CD4-positive, alpha-beta T cell (primary cell): ENCODE results near the gene LBX2. TPM values are rescaled to one million over a fixed set of nuclear protein-coding genes. Genes with fewer than 3 reads are reported as not detected.

Experiments used
- ATAC-seq: fragments of 200-7000 bp; cut with Tn5 transposase; one replicate; pipeline ENCODE4 v1.10.0; 2022; ENCODE audit warnings: mild to moderate bottlenecking; ENCODE audit not compliant: poor library complexity
- CTCF ChIA-PET: fragments of 350-600 bp; sonication (Branson Sonifier 250); formaldehyde crosslinking; loops from one replicate; lab custom pipeline; 2021; ENCODE audit warnings: antibody characterized with exemption, inconsistent platforms; lab: Charles Lee
- POLR2A ChIA-PET: fragments of 350-600 bp; sonication (Branson Sonifier 250); formaldehyde crosslinking; loops from one replicate; lab custom pipeline; 2021; ENCODE audit warnings: antibody characterized with exemption, inconsistent platforms; lab: Charles Lee
- DNase-seq, 14 experiments: peaks; one replicate each; pipeline ENCODE4 v3.0.0-alpha.2; 2013 to 2020; ENCODE audit warnings: mixed read lengths in 2 of 14
- H3K27ac ChIP-seq, 2 donors: one replicate each; pipeline versions ENCODE4 v1.5.1 to v1.7.0; 2013; ENCODE audit warnings: low read length in 2 of 2, low read depth in 1 of 2, mild to moderate bottlenecking in 1 of 2
- H3K27me3 ChIP-seq, 2 experiments: 1 replicate in 1 of 2; 2 replicates in 1 of 2; pipeline versions ENCODE4 v1.6.1 to v1.7.0; 2013; ENCODE audit warnings: low read length in 2 of 2, control low read depth in 1 of 2, mild to moderate bottlenecking in 1 of 2, moderate library complexity in 1 of 2; ENCODE audit not compliant: insufficient read depth in 2 of 2, control insufficient read depth in 1 of 2
- H3K36me3 ChIP-seq: one replicate; pipeline ENCODE4 v1.6.1; 2013; ENCODE audit warnings: low read length, control low read depth; ENCODE audit not compliant: insufficient read depth
- H3K4me1 ChIP-seq: one replicate; pipeline ENCODE4 v1.6.1; 2013; ENCODE audit warnings: low read length, control low read depth; ENCODE audit not compliant: insufficient read depth
- H3K4me3 ChIP-seq: one replicate; pipeline ENCODE4 v1.5.1; 2013; ENCODE audit warnings: mild to moderate bottlenecking, low read length, moderate library complexity
- H3K9me3 ChIP-seq, 2 experiments: 1 replicate in 1 of 2; 2 replicates in 1 of 2; pipeline versions ENCODE4 v1.6.1 to v1.7.0; 2013; ENCODE audit warnings: low read length in 2 of 2, mild to moderate bottlenecking in 2 of 2, control low read depth in 1 of 2, moderate library complexity in 1 of 2; ENCODE audit not compliant: control insufficient read depth in 1 of 2, insufficient read depth in 1 of 2
- H3K27ac Mint-ChIP-seq: one replicate; pipeline ENCODE4 v1.8.0; 2020; ENCODE audit warnings: mixed read lengths
- H3K27me3 Mint-ChIP-seq: one replicate; pipeline ENCODE4 v1.8.0; 2021; ENCODE audit warnings: mixed read lengths
- H3K36me3 Mint-ChIP-seq: one replicate; pipeline ENCODE4 v1.8.0; 2021; ENCODE audit warnings: low read depth, mixed read lengths
- H3K4me1 Mint-ChIP-seq: one replicate; pipeline ENCODE4 v1.8.0; 2021; ENCODE audit warnings: low read depth, mixed read lengths
- H3K4me3 Mint-ChIP-seq: one replicate; pipeline ENCODE4 v1.8.0; 2020; ENCODE audit warnings: mild to moderate bottlenecking, mixed read lengths
- H3K9me3 Mint-ChIP-seq: one replicate; pipeline ENCODE4 v1.8.0; 2020; ENCODE audit warnings: mixed read lengths
- intact Hi-C, 2 experiments: fragments of 100-400 bp; cut with DNase I in 1 of 2; cut with micrococcal nuclease in 1 of 2; formaldehyde crosslinking; loops; one replicate each; pipeline versions ENCODE4 v1.15.1 to v1.9.0; 2023 to 2025; cut with DNase I, micrococcal nuclease
- total RNA-seq, 174 experiments: library from RNA in 2 of 174; stranded (reverse) in 2 of 174; gene quantifications; one replicate each; pipeline ENCODE4 v1.2.3 and lab custom pipeline; 2021 to 2026
- TF ChIP-seq, protein P1 (sequence below): fragments of 200-600 bp; IDR thresholded peaks from one replicate; pipeline ENCODE4 v1.8.0; 2022; ENCODE audit warnings: antibody characterized with exemption, mild to moderate bottlenecking

Gene LBX2
- total RNA-seq, 2 experiments from 2014 or later: not detected

DNA sequence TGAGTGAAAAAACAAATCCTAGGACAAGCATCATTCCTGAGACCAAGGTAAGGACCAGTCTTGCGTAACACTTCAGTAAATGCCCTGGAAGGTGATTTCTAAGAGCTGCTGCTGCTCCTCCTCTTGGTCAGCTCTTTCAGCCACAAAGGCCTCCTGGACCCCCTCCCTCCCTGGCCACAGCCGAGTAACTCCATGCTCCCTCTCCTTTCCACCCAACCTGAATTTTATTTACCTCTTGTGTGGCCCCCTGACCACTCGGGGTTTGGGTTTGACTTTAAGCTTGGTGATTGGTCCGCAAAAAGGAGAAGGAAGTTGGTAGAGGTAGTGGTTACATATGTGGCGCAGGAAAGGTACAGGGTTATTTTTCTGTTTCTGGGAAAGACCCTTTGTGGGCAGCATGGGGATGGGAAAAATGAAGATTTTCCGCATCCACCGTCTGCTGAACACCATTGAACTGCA, 39.5 kb upstream of the LBX2 start:
- Histone ChIP-seq H3K9me3 (no peaks in the 10 kb centered on the region), H3K36me3 (no peaks in the 10 kb centered on the region), H3K4me1 (no peaks in the 10 kb centered on the region), H3K27me3 (peaks cover 14 to 22% of the 10 kb centered on the region in 2 experiments), H3K27ac (no peak overlapping the region), H3K4me3 (no peak overlapping the region)
- Mint-ChIP-seq H3K36me3 (no peaks in the 10 kb centered on the region), H3K4me3 (no peak overlapping the region), H3K4me1 (no peaks in the 10 kb centered on the region), H3K27me3 (peaks cover 45% of the 10 kb centered on the region), H3K9me3 (no peaks in the 10 kb centered on the region), H3K27ac (no peak overlapping the region)
- TF ChIP-seq, protein P1, sequence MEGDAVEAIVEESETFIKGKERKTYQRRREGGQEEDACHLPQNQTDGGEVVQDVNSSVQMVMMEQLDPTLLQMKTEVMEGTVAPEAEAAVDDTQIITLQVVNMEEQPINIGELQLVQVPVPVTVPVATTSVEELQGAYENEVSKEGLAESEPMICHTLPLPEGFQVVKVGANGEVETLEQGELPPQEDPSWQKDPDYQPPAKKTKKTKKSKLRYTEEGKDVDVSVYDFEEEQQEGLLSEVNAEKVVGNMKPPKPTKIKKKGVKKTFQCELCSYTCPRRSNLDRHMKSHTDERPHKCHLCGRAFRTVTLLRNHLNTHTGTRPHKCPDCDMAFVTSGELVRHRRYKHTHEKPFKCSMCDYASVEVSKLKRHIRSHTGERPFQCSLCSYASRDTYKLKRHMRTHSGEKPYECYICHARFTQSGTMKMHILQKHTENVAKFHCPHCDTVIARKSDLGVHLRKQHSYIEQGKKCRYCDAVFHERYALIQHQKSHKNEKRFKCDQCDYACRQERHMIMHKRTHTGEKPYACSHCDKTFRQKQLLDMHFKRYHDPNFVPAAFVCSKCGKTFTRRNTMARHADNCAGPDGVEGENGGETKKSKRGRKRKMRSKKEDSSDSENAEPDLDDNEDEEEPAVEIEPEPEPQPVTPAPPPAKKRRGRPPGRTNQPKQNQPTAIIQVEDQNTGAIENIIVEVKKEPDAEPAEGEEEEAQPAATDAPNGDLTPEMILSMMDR: no peak
- CTCF ChIA-PET: no interaction called here
- ATAC-seq: no peak
- intact Hi-C loops: loop anchor here (10.0 kb wide), 2 partner anchors 144 to 714 kb away; partner anchors contain the start of gene STAMBP (in 1 of the 2)
- no peak for DNase-seq
- POLR2A ChIA-PET: no interaction called here

DNA sequence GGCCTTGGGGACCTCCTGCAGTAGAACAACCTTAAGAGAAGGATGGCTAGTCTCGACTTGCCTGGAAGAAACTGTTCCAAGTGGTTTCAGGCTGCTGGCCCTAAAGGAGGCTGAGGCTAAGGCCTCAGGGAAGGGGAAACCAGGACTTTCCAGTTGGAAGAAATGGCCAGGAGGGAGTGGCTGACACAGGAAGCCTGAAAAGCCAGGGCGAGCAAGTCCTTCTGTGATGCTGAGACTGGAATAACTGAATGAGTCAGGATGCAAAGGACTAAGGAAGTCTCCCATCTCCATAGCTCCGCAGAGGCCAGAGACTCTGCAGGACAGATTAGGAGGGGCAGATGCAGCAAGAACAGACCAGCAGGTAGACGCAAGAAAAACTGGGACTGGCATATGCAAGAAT, 37.7 kb upstream of the LBX2 start:
- Histone ChIP-seq H3K4me3 (no peak overlapping the region), H3K4me1 (no peaks in the 10 kb centered on the region), H3K36me3 (peaks cover 10% of the 10 kb centered on the region), H3K27me3 (peaks cover 14 to 18% of the 10 kb centered on the region in 2 experiments), H3K9me3 (no peaks in the 10 kb centered on the region), H3K27ac (no peak overlapping the region)
- H3K4me1 Mint-ChIP-seq: peaks cover 4% of the 10 kb centered on the region
- POLR2A ChIA-PET: no interaction called here
- DNase-seq (no peak), ATAC-seq (no peak)
- H3K9me3 Mint-ChIP-seq: no peaks in the 10 kb centered on the region
- peaks cover 4% of the 10 kb centered on the region for H3K36me3 Mint-ChIP-seq
- CTCF ChIA-PET: no interaction called here
- intact Hi-C loops: loop anchor here (10.0 kb wide), 2 partner anchors 142 to 712 kb away; partner anchors contain the start of gene STAMBP (in 1 of the 2)
- H3K4me3 Mint-ChIP-seq: no peak overlapping the region
- H3K27ac Mint-ChIP-seq: no peak overlapping the region
- TF ChIP-seq, protein P1: no peak
- H3K27me3 Mint-ChIP-seq: peaks cover 32% of the 10 kb centered on the region

DNA sequence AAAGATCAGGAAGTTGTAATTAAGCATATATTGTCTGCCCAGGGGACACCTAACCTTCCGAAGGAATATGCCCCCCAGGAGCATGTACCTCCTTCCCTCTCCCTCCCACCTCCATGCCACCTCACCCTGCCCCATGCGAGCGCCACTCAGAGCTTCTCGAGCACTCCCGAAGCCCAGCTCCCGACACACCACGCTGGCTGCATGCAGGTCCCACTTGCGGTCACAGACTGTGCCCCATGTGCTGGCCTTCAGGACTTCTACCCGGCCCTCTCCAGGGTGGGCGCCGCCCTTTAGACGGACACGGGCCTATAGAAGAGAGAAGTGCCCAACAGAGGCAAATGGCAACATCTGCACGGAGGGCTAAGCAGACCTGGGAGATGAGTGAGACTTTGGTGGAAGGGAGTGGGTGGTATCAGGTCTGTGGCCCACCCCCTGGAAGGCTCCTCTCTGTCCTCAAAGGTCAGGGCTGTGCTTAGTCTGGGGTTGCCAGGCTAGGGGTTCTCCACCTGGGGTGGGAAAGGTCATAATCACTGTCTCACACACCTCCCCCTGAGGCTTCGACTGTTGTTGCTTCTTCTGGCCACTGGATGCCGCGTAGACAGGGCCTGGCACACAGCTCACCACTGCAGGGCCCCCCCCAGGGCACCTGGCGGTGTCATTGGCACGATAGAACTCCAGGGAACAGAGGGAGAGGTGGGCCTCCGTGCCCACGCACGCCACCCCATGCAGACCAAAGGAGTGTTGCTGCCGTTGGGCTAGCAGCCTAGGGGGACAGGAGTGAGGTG, 37.0 kb upstream of the LBX2 start:
- TF ChIP-seq, protein P1: no peak
- ChIA-PET POLR2A (no interaction called here), CTCF (no interaction called here)
- DNase-seq (no peak), ATAC-seq (no peak)
- H3K27ac Mint-ChIP-seq: no peak overlapping the region
- H3K36me3 Mint-ChIP-seq: peaks cover 6% of the 10 kb centered on the region
- Histone ChIP-seq H3K36me3 (peaks cover 11% of the 10 kb centered on the region), H3K4me3 (no peak overlapping the region), H3K27me3 (peaks cover 14 to 18% of the 10 kb centered on the region in 2 experiments), H3K27ac (no peak overlapping the region), H3K9me3 (no peaks in the 10 kb centered on the region), H3K4me1 (peaks cover 5% of the 10 kb centered on the region)
- H3K4me1 Mint-ChIP-seq: peaks cover 10% of the 10 kb centered on the region
- intact Hi-C loops: loop anchor here (10.0 kb wide), 2 partner anchors 142 to 712 kb away; partner anchors contain the start of gene STAMBP (in 1 of the 2)
- H3K27me3 Mint-ChIP-seq: peaks cover 29% of the 10 kb centered on the region
- H3K9me3 Mint-ChIP-seq: no peaks in the 10 kb centered on the region
- H3K4me3 Mint-ChIP-seq: no peak overlapping the region
